GM19395 (cell line): ENCODE results near the gene TP53TG5.

Source experiments
- ATAC-seq: cut with Tn5 transposase; IDR thresholded peaks from one replicate; pipeline ENCODE4 v1.9.1; 2021; ENCODE audit warnings: mild to moderate bottlenecking, moderate library complexity; ENCODE audit not compliant: unreplicated experiment

TP53TG5 gene

GRCh38 chr20:45347936-45348778 is 30.0 kb downstream of the TP53TG5 start, which contains the start of gene SDC4:
Gene SDC4, minus strand, starts transcription at chr20:45348424. Its CDS starts 40 bp downstream, at chr20:45348384.
- ATAC-seq = no peak

GRCh38 chr20:45347297-45347935 is 30.7 kb downstream of the TP53TG5 start:
- ATAC-seq = no peak

GRCh38 chr20:45346851-45347250 is 31.3 kb downstream of the TP53TG5 start:
- ATAC-seq = no peak

GRCh38 chr20:45346291-45346718 is 31.8 kb downstream of the TP53TG5 start:
- ATAC-seq = no peak

GRCh38 chr20:45345104-45345936 is 32.8 kb downstream of the TP53TG5 start:
- ATAC-seq = no peak

GRCh38 chr20:45344168-45344860 is 33.8 kb downstream of the TP53TG5 start:
- no peak for ATAC-seq

GRCh38 chr20:45343532-45344167 is 34.5 kb downstream of the TP53TG5 start:
- ATAC-seq = no peak

GRCh38 chr20:45342855-45343531 is 35.1 kb downstream of the TP53TG5 start:
- ATAC-seq = no peak

- ATAC-seq = no peak
These were observed 35.9 kb downstream of the TP53TG5 start for GRCh38 chr20:45341939-45342854.

GRCh38 chr20:45341579-45341938 is 36.6 kb downstream of the TP53TG5 start:
- no peak for ATAC-seq

GRCh38 chr20:45340951-45341350 is 37.2 kb downstream of the TP53TG5 start:
- no peak for ATAC-seq

GRCh38 chr20:45340236-45340847 is 37.8 kb downstream of the TP53TG5 start:
- no peak for ATAC-seq

- no peak for ATAC-seq
These were observed 38.3 kb downstream of the TP53TG5 start for GRCh38 chr20:45339799-45340198.

- no peak for ATAC-seq
These were observed 39.0 kb downstream of the TP53TG5 start for GRCh38 chr20:45339084-45339483.

GRCh38 chr20:45338121-45339030 is 39.7 kb downstream of the TP53TG5 start:
- ATAC-seq = no peak

GRCh38 chr20:45337367-45338120 is 40.6 kb downstream of the TP53TG5 start:
- no peak for ATAC-seq
